Measurements from ENCODE around the gene ACIN1.
A peak's percentile ranks its signal among the peaks of the same experiment; 100 is the strongest.

The ACIN1 gene

GRCh38 chr14:23089498-23090253, 5.3 kb downstream of the ACIN1 start:
- peaks cover 11 to 73% (median 16%) of the 10 kb centered on the region in 10 experiments for H3K4me1 ChIP-seq
- peaks cover 82 to 90% (median 89%) of the 10 kb centered on the region in 11 experiments for H3K36me3 ChIP-seq
- peaks cover 44 to 83% (median 74%) of the 10 kb centered on the region in 11 experiments; a peak in 21 of 22 replicates for H4K20me1 ChIP-seq
- TF ChIP-seq Cebpa-rat (IDR thresholded peaks at IDR 0.05) = no peak
- H3K4me2 ChIP-seq = no peak overlapping the region
- H3K27ac ChIP-seq = no peak overlapping the region
- no peaks in the 10 kb centered on the region for H3K27me3 ChIP-seq
- no peaks in the 10 kb centered on the region for H3K9me3 ChIP-seq (replicated peaks in 1 of 11)
- H3K4me3 ChIP-seq = no peak overlapping the region
- peak overlapping the region in 3 of 11 experiments; percentile 7 to 35 (median 22); a peak in 1 of 22 replicates for H3K9ac ChIP-seq

GRCh38 chr14:23086565-23086964, 8.4 kb downstream of the ACIN1 start:
- peaks cover 95 to 100% (median 100%) of the 10 kb centered on the region in 11 experiments for H3K36me3 ChIP-seq
- H3K4me3 ChIP-seq = no peak overlapping the region
- peaks cover 13 to 81% (median 54%) of the 10 kb centered on the region in 11 experiments; a peak in 20 of 22 replicates for H4K20me1 ChIP-seq
- H3K4me1 ChIP-seq = peaks cover 0 to 67% (median 0%) of the 10 kb centered on the region in 10 experiments; a peak in 6 of 20 replicates
- TF ChIP-seq Cebpa-rat (IDR thresholded peaks at IDR 0.05) = no peak
- peak overlapping the region in 1 of 11 experiments; percentile 37; a peak in 1 of 22 replicates for H3K27ac ChIP-seq
- H3K4me2 ChIP-seq = peak overlapping the region in 2 of 11 experiments; percentile 31 to 69; a peak in 3 of 22 replicates
- H3K9me3 ChIP-seq (replicated peaks in 1 of 11) = no peaks in the 10 kb centered on the region
- H3K9ac ChIP-seq = peak overlapping the region in 2 of 11 experiments; percentile 1 to 35; a peak in 1 of 22 replicates
- no peaks in the 10 kb centered on the region for H3K27me3 ChIP-seq

- Histone ChIP-seq H4K20me1 (peaks cover 9 to 74% (median 43%) of the 10 kb centered on the region in 11 experiments; a peak in 19 of 22 replicates), H3K4me1 (peaks cover 0 to 67% (median 0%) of the 10 kb centered on the region in 10 experiments; a peak in 6 of 20 replicates), H3K4me3 (no peak overlapping the region), H3K4me2 (peak overlapping the region in 3 of 11 experiments; percentile 29 to 69 (median 38); a peak in 6 of 22 replicates), H3K27ac (peak overlapping the region in 2 of 11 experiments; percentile 34 to 49; a peak in 3 of 22 replicates), H3K9me3 (replicated peaks in 1 of 11) (no peaks in the 10 kb centered on the region), H3K36me3 (peaks cover 95 to 100% (median 100%) of the 10 kb centered on the region in 11 experiments), H3K27me3 (no peaks in the 10 kb centered on the region), H3K9ac (peak overlapping the region in 1 of 11 experiments; percentile 37; a peak in 1 of 22 replicates)
- no peak for TF ChIP-seq Cebpa-rat (IDR thresholded peaks at IDR 0.05)
Measured at GRCh38 chr14:23085458-23085857, 9.5 kb downstream of the ACIN1 start.

DNA sequence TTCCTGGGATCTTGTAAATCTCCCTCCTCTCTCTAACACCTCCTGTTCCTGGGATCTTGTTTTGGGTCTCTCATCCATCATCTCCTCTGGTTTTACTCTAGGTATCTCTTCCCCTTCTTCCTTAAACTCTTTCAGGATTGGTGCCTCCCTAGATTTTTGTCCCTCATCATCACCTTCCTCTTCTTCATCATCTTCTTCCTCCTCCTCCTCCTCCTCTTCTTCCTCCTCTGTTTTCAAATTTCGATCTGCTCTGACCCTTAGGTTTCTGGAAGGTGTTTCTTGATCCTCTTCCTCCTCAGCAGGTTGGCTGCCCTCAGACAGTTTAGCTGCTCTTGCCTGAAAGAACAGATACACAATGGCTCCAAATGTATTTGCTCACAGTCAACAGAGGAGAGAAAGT, 14.5 kb downstream of the ACIN1 start:
- H3K9me3 ChIP-seq (replicated peaks in 1 of 11) = no peaks in the 10 kb centered on the region
- peak overlapping the region in 8 of 11 experiments; percentile 17 to 73 (median 46); a peak in 9 of 22 replicates for H3K9ac ChIP-seq
- peaks cover 97 to 100% (median 100%) of the 10 kb centered on the region in 11 experiments for H3K36me3 ChIP-seq
- peaks cover 0 to 75% (median 18%) of the 10 kb centered on the region in 10 experiments; a peak in 17 of 20 replicates for H3K4me1 ChIP-seq
- H3K27ac ChIP-seq = peak overlapping the region in 4 of 11 experiments; percentile 43 to 82 (median 74); a peak in 7 of 22 replicates
- no peak for TF ChIP-seq Cebpa-rat (IDR thresholded peaks at IDR 0.05)
- H3K4me3 ChIP-seq = no peak overlapping the region; a peak in 1 of 20 replicates
- H4K20me1 ChIP-seq = peaks cover 0 to 88% (median 42%) of the 10 kb centered on the region in 11 experiments; a peak in 16 of 22 replicates
- no peaks in the 10 kb centered on the region for H3K27me3 ChIP-seq
- peak overlapping the region in 3 of 11 experiments; percentile 57 to 82 (median 64); a peak in 6 of 22 replicates for H3K4me2 ChIP-seq

- Histone ChIP-seq H3K27me3 (no peaks in the 10 kb centered on the region), H3K27ac (peak overlapping the region in 6 of 11 experiments; percentile 10 to 82 (median 58); a peak in 10 of 22 replicates), H4K20me1 (peaks cover 0 to 86% (median 39%) of the 10 kb centered on the region in 11 experiments; a peak in 14 of 22 replicates), H3K36me3 (peaks cover 99 to 100% (median 100%) of the 10 kb centered on the region in 11 experiments), H3K4me2 (peak overlapping the region in 4 of 11 experiments; percentile 17 to 82 (median 60); a peak in 7 of 22 replicates), H3K9me3 (replicated peaks in 1 of 11) (no peaks in the 10 kb centered on the region), H3K9ac (peak overlapping the region; percentile 6 to 73 (median 33); a peak in 14 of 22 replicates), H3K4me1 (peaks cover 0 to 68% (median 18%) of the 10 kb centered on the region in 10 experiments; a peak in 17 of 20 replicates), H3K4me3 (no peak overlapping the region; a peak in 1 of 20 replicates)
- no peak for TF ChIP-seq Cebpa-rat (IDR thresholded peaks at IDR 0.05)
Measured at GRCh38 chr14:23079716-23080115, 15.2 kb downstream of the ACIN1 start.

GRCh38 chr14:23078692-23079116, 16.2 kb downstream of the ACIN1 start:
- Histone ChIP-seq H3K4me3 (no peak overlapping the region), H3K27me3 (no peaks in the 10 kb centered on the region), H3K36me3 (peaks cover 99 to 100% (median 100%) of the 10 kb centered on the region in 11 experiments), H3K4me1 (peaks cover 0 to 61% (median 18%) of the 10 kb centered on the region in 10 experiments; a peak in 17 of 20 replicates), H3K9me3 (replicated peaks in 1 of 11) (no peaks in the 10 kb centered on the region), H3K4me2 (peak overlapping the region in 4 of 11 experiments; percentile 17 to 82 (median 60); a peak in 8 of 22 replicates), H4K20me1 (peaks cover 0 to 77% (median 34%) of the 10 kb centered on the region in 11 experiments; a peak in 14 of 22 replicates), H3K9ac (peak overlapping the region in 10 of 11 experiments; percentile 11 to 73 (median 42); a peak in 13 of 22 replicates), H3K27ac (peak overlapping the region in 10 of 11 experiments; percentile 1 to 82 (median 45); a peak in 13 of 22 replicates)
- TF ChIP-seq Cebpa-rat (IDR thresholded peaks at IDR 0.05) = no peak

DNA sequence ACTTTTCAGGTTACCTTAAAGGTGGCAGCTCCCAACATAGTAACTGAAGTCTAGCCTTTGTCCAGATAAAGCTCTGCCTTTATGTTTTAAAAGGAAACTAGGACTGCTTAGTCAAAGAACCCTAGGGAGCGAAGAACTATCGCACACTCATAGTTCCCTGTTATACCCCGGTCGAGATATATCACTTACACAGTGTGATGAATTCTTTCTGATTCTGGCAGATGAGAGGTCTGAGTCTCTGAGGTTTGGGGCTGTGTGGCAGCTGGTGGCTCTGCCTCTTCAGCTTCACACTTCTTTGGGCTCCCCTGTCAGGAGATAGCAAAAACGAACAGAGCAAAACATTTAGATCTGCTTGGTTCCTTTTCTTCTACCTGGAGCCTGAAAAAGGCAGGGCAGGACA, 17.0 kb downstream of the ACIN1 start:
- H3K36me3 ChIP-seq = peaks cover 99 to 100% (median 100%) of the 10 kb centered on the region in 11 experiments
- TF ChIP-seq Cebpa-rat (IDR thresholded peaks at IDR 0.05) = no peak
- no peak overlapping the region for H3K4me3 ChIP-seq

DNA sequence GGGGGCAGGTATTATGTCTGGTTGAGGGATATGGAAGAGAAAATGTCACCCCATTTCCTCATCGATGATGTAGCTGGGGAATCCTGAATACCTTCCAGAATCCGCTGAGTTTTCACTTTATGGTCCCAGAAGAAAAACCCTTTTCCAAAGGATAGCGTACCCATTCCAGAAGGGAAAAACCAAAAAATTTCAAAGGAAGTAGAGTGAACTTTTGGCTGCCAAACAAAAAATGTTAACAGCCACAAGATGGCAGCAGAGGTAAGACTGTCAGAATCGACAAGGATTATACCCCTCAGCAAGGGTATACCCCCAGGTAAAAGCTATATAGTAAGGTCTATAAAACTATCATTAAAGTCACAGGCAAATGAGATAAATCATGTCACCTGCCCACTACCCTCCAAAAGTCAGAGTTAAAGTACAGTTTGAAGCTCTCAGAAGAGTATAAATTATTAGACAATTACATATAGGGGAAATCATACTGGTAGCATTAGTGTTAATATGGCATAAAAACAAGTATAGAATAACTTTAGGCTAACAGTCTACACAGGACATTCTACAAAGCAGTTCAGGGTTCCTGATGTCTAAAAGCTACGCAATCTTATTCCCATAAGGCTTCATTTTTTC, 18.0 kb downstream of the ACIN1 start:
- Histone ChIP-seq H3K4me3 (no peak overlapping the region), H3K9ac (peak overlapping the region in 1 of 11 experiments; percentile 73; a peak in 1 of 22 replicates), H3K36me3 (peaks cover 95 to 100% (median 100%) of the 10 kb centered on the region in 11 experiments), H3K27me3 (no peaks in the 10 kb centered on the region), H3K9me3 (replicated peaks in 1 of 11) (no peaks in the 10 kb centered on the region), H4K20me1 (peaks cover 0 to 60% (median 33%) of the 10 kb centered on the region in 11 experiments; a peak in 15 of 22 replicates), H3K4me1 (peaks cover 6 to 71% (median 29%) of the 10 kb centered on the region in 10 experiments), H3K4me2 (peak overlapping the region in 3 of 11 experiments; percentile 57 to 82 (median 64); a peak in 3 of 22 replicates), H3K27ac (peak overlapping the region in 2 of 11 experiments; percentile 74 to 75; a peak in 4 of 22 replicates)
- TF ChIP-seq Cebpa-rat (IDR thresholded peaks at IDR 0.05) = no peak

More for the DNA sequence above, 17.0 kb downstream of the ACIN1 start:
- H3K9ac ChIP-seq = peak overlapping the region in 9 of 11 experiments; percentile 18 to 73 (median 44); a peak in 14 of 22 replicates
- peak overlapping the region in 10 of 11 experiments; percentile 1 to 82 (median 45); a peak in 14 of 22 replicates for H3K27ac ChIP-seq
- H3K4me2 ChIP-seq = peak overlapping the region in 3 of 11 experiments; percentile 57 to 82 (median 64); a peak in 6 of 22 replicates
- H3K27me3 ChIP-seq = no peaks in the 10 kb centered on the region
- no peaks in the 10 kb centered on the region for H3K9me3 ChIP-seq (replicated peaks in 1 of 11)
- peaks cover 0 to 70% (median 34%) of the 10 kb centered on the region in 11 experiments; a peak in 14 of 22 replicates for H4K20me1 ChIP-seq
- H3K4me1 ChIP-seq = peaks cover 0 to 66% (median 18%) of the 10 kb centered on the region in 10 experiments; a peak in 17 of 20 replicates

Data from BLaER1 treated with 17β-estradiol and CSF1 and Interleukin-3, amounts not matched to agents 10 nM and 100 nM (cell line).